NCI-H524 (cell line): ENCODE results near the gene TUBA3C.

Source experiments
- DNase-seq, 2 experiments: peaks; one replicate each; lab custom pipeline; 2025; lab: John Stamatoyannopoulos, UW

Gene TUBA3C

GRCh38 chr13:19161308-19161707 is 20.3 kb downstream of the TUBA3C start:
- DNase-seq = no peak

- DNase-seq = no peak
These were observed 21.7 kb downstream of the TUBA3C start for GRCh38 chr13:19159761-19160420.

- no peak for DNase-seq
These were observed 22.4 kb downstream of the TUBA3C start for GRCh38 chr13:19159181-19159580.

GRCh38 chr13:19158526-19159174 is 23.0 kb downstream of the TUBA3C start:
- no peak for DNase-seq

- no peak for DNase-seq
These were observed 23.6 kb downstream of the TUBA3C start for GRCh38 chr13:19158006-19158405.

GRCh38 chr13:19157461-19157860 is 24.2 kb downstream of the TUBA3C start:
- DNase-seq = no peak

GRCh38 chr13:19156013-19156825 is 25.4 kb downstream of the TUBA3C start:
- DNase-seq = no peak

- DNase-seq = no peak
These were observed 26.2 kb downstream of the TUBA3C start for GRCh38 chr13:19155321-19155861.

GRCh38 chr13:19154843-19155242 is 26.8 kb downstream of the TUBA3C start:
- no peak for DNase-seq

- DNase-seq = peak in 1 of 2 experiments; percentile 18
These were observed 27.7 kb downstream of the TUBA3C start for GRCh38 chr13:19153782-19154450.

- no peak for DNase-seq
These were observed 29.2 kb downstream of the TUBA3C start for GRCh38 chr13:19152403-19152802.

GRCh38 chr13:19151581-19152263 is 29.9 kb downstream of the TUBA3C start:
- DNase-seq = no peak

- DNase-seq = no peak
These were observed 30.9 kb downstream of the TUBA3C start for GRCh38 chr13:19150712-19151228.

GRCh38 chr13:19150226-19150625 is 31.4 kb downstream of the TUBA3C start:
- DNase-seq = no peak

GRCh38 chr13:19148561-19148960 is 33.1 kb downstream of the TUBA3C start:
- no peak for DNase-seq
